Stimulated activated CD4-positive, alpha-beta T cell treated with anti-CD3 and anti-CD28 coated beads, Interleukin-1b, Interleukin-23, amount 100 ng/mL, for 1 hour (primary cell): ENCODE measurements around the gene SNRPD1.
"Not testable (repeated sequence)": the region's sequence is repeated elsewhere in the genome, so short reads cannot be mapped to it uniquely, and the experiment has no call there.

ENCODE experiments used
- DNase-seq, 2 donors: peaks; one replicate each; pipeline ENCODE4 v3.0.0-alpha.2; 2020; ENCODE audit warnings: low read depth in 2 of 2

Gene SNRPD1

GRCh38 chr18:21612125-21613039, at the start of gene SNRPD1:
SNRPD1 (plus strand) TSS chr18:21612314; CDS start chr18:21612430, 116 bp downstream.
- peak; percentile 46 to 84 for DNase-seq

- no peak for DNase-seq
These were observed 40.3 kb upstream of the SNRPD1 start for GRCh38 chr18:21571772-21572171.

GRCh38 chr18:21575656-21576055, 36.5 kb upstream of the SNRPD1 start:
- no peak for DNase-seq

GRCh38 chr18:21584391-21584790, 27.7 kb upstream of the SNRPD1 start:
- DNase-seq = no peak

- DNase-seq = not testable (repeated sequence)
These were observed 19.8 kb upstream of the SNRPD1 start for GRCh38 chr18:21592361-21592760.

- DNase-seq = no peak
These were observed 18.4 kb upstream of the SNRPD1 start for GRCh38 chr18:21593540-21594257.

GRCh38 chr18:21597620-21598019, 14.5 kb upstream of the SNRPD1 start:
- no peak for DNase-seq

GRCh38 chr18:21598726-21599584, 13.2 kb upstream of the SNRPD1 start:
- no peak for DNase-seq

GRCh38 chr18:21599585-21600525, 12.3 kb upstream of the SNRPD1 start:
- DNase-seq = peak in 1 of 2 donors; percentile 12

GRCh38 chr18:21600526-21601410, 11.3 kb upstream of the SNRPD1 start, which contains the start of gene ESCO1:
ESCO1 (minus strand) TSS chr18:21600704; CDS start chr18:21574843, 25,861 bp downstream.
- DNase-seq = peak; percentile 72 to 84

- DNase-seq = no peak
These were observed 9.9 kb upstream of the SNRPD1 start for GRCh38 chr18:21602299-21602587.

- DNase-seq = no peak
These were observed 7.4 kb upstream of the SNRPD1 start for GRCh38 chr18:21604671-21605070.

- no peak for DNase-seq
These were observed 6.9 kb upstream of the SNRPD1 start for GRCh38 chr18:21605213-21605612.

- DNase-seq = not testable (repeated sequence)
These were observed 551 bp upstream of the SNRPD1 start for GRCh38 chr18:21611401-21612124.

- not testable (repeated sequence) for DNase-seq
These were observed 9.5 kb downstream of the SNRPD1 start for GRCh38 chr18:21621640-21622039.

- no peak for DNase-seq
These were observed 17.1 kb downstream of the SNRPD1 start for GRCh38 chr18:21629089-21629832.

- DNase-seq = no peak
These were observed 20.3 kb downstream of the SNRPD1 start for GRCh38 chr18:21632393-21632792.

- DNase-seq = no peak
These were observed 22.6 kb downstream of the SNRPD1 start for GRCh38 chr18:21634588-21635199.
